ENCODE data around the gene TMEM178A.

Gene TMEM178A

DNA sequence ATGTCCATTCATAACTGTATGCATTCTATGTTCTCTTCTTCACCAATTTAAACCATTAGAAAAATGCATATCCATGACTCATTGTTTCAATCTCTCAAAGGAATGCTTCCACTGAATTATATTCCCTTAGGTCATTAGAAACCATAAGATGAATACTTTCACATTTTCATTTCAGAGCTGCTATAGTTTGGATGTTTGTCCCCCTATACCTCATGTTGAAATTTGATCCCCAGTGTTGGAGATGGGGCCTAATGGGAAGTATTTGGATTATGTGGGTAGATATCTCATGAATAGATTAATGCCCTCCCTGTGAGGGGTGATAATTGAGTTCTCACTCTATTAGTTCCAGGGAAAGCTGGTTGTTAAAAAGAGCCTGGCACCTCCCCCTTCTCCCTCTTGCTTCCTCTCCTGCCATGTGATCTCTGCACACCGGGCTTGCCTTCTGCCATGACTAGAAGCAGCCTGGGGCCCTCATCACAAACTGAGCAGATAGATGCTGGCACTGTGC is 77.6 kb downstream of the TMEM178A start:
- TF ChIP-seq, protein P1, sequence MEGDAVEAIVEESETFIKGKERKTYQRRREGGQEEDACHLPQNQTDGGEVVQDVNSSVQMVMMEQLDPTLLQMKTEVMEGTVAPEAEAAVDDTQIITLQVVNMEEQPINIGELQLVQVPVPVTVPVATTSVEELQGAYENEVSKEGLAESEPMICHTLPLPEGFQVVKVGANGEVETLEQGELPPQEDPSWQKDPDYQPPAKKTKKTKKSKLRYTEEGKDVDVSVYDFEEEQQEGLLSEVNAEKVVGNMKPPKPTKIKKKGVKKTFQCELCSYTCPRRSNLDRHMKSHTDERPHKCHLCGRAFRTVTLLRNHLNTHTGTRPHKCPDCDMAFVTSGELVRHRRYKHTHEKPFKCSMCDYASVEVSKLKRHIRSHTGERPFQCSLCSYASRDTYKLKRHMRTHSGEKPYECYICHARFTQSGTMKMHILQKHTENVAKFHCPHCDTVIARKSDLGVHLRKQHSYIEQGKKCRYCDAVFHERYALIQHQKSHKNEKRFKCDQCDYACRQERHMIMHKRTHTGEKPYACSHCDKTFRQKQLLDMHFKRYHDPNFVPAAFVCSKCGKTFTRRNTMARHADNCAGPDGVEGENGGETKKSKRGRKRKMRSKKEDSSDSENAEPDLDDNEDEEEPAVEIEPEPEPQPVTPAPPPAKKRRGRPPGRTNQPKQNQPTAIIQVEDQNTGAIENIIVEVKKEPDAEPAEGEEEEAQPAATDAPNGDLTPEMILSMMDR (IDR thresholded peaks at IDR 0.05; ENCODE audit: insufficient read depth, low read length, poor library complexity, severe bottlenecking): no peak
- Histone ChIP-seq H3K27me3 (replicated peaks; ENCODE audit: control insufficient read depth, insufficient read depth, low read length) (no peaks in the 10 kb centered on the region), H3K36me3 (ENCODE audit: control insufficient read depth, insufficient read depth, low read length) (peaks cover 9% of the 10 kb centered on the region), H3K4me3 (replicated peaks; ENCODE audit: low read depth, low read length) (no peak overlapping the region)
- DNase-seq (ENCODE audit: extremely low read depth, insufficient read length): no peak

DNA sequence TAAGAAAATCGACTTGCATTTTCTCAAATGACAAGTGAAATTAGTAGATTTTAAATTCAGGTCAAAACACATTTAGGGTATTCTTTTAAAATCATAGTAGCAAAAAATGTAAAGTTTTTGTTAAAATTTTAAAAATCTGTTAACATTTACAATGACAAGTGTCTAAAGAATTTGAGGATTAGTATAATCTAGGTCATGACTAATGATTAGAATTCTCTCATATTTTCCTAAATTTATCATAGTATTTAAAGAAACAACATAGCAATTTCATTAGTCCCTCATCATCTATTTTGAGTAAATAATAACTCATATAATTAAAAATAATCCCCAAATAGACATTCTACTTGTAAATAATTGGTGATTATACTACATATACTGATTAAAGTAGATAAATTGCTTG is 89.7 kb downstream of the TMEM178A start:
- peaks cover 8% of the 10 kb centered on the region for H3K36me3 ChIP-seq (ENCODE audit: control insufficient read depth, insufficient read depth, low read length)
- DNase-seq (ENCODE audit: extremely low read depth, insufficient read length): no peak
- no peak overlapping the region for H3K4me3 ChIP-seq (replicated peaks; ENCODE audit: low read depth, low read length)
- TF ChIP-seq, protein P1 (IDR thresholded peaks at IDR 0.05; ENCODE audit: insufficient read depth, low read length, poor library complexity, severe bottlenecking): no peak
- H3K27me3 ChIP-seq (replicated peaks; ENCODE audit: control insufficient read depth, insufficient read depth, low read length): no peaks in the 10 kb centered on the region

DNA sequence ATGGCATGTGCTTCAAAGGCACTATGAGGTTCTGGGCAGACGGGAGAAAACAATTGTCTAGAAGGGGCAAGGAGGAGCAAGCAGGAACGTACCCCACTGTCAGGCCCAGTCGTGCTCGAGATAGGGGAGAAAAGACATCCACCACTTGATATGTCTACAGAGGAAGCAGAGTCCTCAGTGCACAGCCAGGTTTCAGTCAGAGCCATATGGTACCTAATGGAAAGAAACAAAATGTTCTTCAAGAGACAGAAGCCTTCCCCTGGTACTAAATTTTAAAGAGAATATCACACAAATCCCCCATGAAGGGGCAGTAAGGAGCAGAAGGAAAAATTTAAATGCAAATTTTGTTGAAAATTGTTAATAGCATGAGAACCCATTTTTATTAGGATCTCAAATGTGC is 91.4 kb downstream of the TMEM178A start:
- TF ChIP-seq, protein P1 (IDR thresholded peaks at IDR 0.05; ENCODE audit: insufficient read depth, low read length, poor library complexity, severe bottlenecking): no peak
- no peak overlapping the region for H3K4me3 ChIP-seq (replicated peaks; ENCODE audit: low read depth, low read length)
- peaks cover 6% of the 10 kb centered on the region for H3K36me3 ChIP-seq (ENCODE audit: control insufficient read depth, insufficient read depth, low read length)
- DNase-seq (ENCODE audit: extremely low read depth, insufficient read length): no peak
- no peaks in the 10 kb centered on the region for H3K27me3 ChIP-seq (replicated peaks; ENCODE audit: control insufficient read depth, insufficient read depth, low read length)

DNA sequence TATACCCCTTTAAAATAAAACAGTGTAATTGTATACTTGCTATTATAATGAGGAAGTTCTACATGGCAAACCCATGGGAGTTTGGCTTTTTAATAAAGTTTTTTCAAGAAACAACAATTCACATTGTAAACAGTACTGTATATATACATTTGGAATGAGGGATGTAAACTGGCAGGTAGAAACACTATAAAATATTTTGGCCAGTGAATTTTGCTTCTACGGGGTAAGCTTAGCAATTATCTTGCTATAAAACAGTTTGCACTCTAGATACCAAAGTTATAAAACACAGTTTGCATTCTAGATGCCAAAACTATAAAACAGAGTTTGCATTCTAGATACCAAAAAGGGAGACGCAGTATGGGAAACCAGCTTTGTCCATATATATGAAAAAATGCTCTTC is 96.7 kb downstream of the TMEM178A start:
- TF ChIP-seq, protein P1 (IDR thresholded peaks at IDR 0.05; ENCODE audit: insufficient read depth, low read length, poor library complexity, severe bottlenecking): no peak
- Histone ChIP-seq H3K4me3 (replicated peaks; ENCODE audit: low read depth, low read length) (no peak overlapping the region), H3K36me3 (ENCODE audit: control insufficient read depth, insufficient read depth, low read length) (peaks cover 3% of the 10 kb centered on the region), H3K27me3 (replicated peaks; ENCODE audit: control insufficient read depth, insufficient read depth, low read length) (no peaks in the 10 kb centered on the region)
- DNase-seq (ENCODE audit: extremely low read depth, insufficient read length): no peak
